Suppressor macrophage (primary cell): ENCODE results near the gene SHISA6.

Experiments
- DNase-seq, 4 experiments: peaks; one replicate each; pipeline ENCODE4 v3.0.0-alpha.2; 2020 to 2022

The SHISA6 gene

GRCh38 chr17:11356371-11356770 is 115.4 kb downstream of the SHISA6 start:
- no peak for DNase-seq

GRCh38 chr17:11363565-11364117 is 122.6 kb downstream of the SHISA6 start:
- no peak for DNase-seq

GRCh38 chr17:11366272-11366850 is 125.3 kb downstream of the SHISA6 start:
- no peak for DNase-seq

GRCh38 chr17:11369575-11369974 is 128.6 kb downstream of the SHISA6 start:
- no peak for DNase-seq

GRCh38 chr17:11372692-11373091 is 131.7 kb downstream of the SHISA6 start:
- DNase-seq, result no peak

GRCh38 chr17:11378506-11378905 is 137.5 kb downstream of the SHISA6 start:
- no peak for DNase-seq

GRCh38 chr17:11380761-11381160 is 139.7 kb downstream of the SHISA6 start:
- DNase-seq, result no peak

GRCh38 chr17:11383157-11383556 is 142.1 kb downstream of the SHISA6 start:
- DNase-seq, result no peak

- DNase-seq, result no peak
Observed at GRCh38 chr17:11384131-11384530, 143.1 kb downstream of the SHISA6 start.

- no peak for DNase-seq
Observed at GRCh38 chr17:11387610-11388009, 146.6 kb downstream of the SHISA6 start.

- no peak for DNase-seq
Observed at GRCh38 chr17:11388054-11388453, 147.0 kb downstream of the SHISA6 start.

- no peak for DNase-seq
Observed at GRCh38 chr17:11389583-11389982, 148.6 kb downstream of the SHISA6 start.

- no peak for DNase-seq
Observed at GRCh38 chr17:11391134-11391533, 150.1 kb downstream of the SHISA6 start.

GRCh38 chr17:11404431-11405276 is 163.6 kb downstream of the SHISA6 start:
- no peak for DNase-seq

- DNase-seq, result no peak
Observed at GRCh38 chr17:11406716-11407115, 165.7 kb downstream of the SHISA6 start.

GRCh38 chr17:11412654-11413053 is 171.6 kb downstream of the SHISA6 start:
- no peak for DNase-seq

GRCh38 chr17:11418342-11418741 is 177.3 kb downstream of the SHISA6 start:
- DNase-seq, result no peak

- no peak for DNase-seq
Observed at GRCh38 chr17:11430751-11431150, 189.7 kb downstream of the SHISA6 start.

GRCh38 chr17:11438673-11439072 is 197.7 kb downstream of the SHISA6 start:
- no peak for DNase-seq

GRCh38 chr17:11441004-11441403 is 200.0 kb downstream of the SHISA6 start:
- DNase-seq, result no peak

GRCh38 chr17:11446316-11446715 is 205.3 kb downstream of the SHISA6 start:
- DNase-seq, result no peak

GRCh38 chr17:11454096-11454495 is 213.1 kb downstream of the SHISA6 start:
- no peak for DNase-seq

GRCh38 chr17:11458279-11458678 is 217.3 kb downstream of the SHISA6 start:
- no peak for DNase-seq

- DNase-seq, result no peak
Observed at GRCh38 chr17:11459861-11460331, 218.9 kb downstream of the SHISA6 start.
